ENCODE results near the gene NPL.

- TF ChIP-seq, protein P1, sequence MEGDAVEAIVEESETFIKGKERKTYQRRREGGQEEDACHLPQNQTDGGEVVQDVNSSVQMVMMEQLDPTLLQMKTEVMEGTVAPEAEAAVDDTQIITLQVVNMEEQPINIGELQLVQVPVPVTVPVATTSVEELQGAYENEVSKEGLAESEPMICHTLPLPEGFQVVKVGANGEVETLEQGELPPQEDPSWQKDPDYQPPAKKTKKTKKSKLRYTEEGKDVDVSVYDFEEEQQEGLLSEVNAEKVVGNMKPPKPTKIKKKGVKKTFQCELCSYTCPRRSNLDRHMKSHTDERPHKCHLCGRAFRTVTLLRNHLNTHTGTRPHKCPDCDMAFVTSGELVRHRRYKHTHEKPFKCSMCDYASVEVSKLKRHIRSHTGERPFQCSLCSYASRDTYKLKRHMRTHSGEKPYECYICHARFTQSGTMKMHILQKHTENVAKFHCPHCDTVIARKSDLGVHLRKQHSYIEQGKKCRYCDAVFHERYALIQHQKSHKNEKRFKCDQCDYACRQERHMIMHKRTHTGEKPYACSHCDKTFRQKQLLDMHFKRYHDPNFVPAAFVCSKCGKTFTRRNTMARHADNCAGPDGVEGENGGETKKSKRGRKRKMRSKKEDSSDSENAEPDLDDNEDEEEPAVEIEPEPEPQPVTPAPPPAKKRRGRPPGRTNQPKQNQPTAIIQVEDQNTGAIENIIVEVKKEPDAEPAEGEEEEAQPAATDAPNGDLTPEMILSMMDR (IDR thresholded peaks at IDR 0.05) = no peak
- no peak for TF ChIP-seq POLR2A (IDR thresholded peaks at IDR 0.05)
Observed at GRCh38 chr1:182755632-182756031, 33.9 kb upstream of the NPL start.
